H1 (cell line): ENCODE data around the gene KLRK1. TPM values are rescaled to one million over a fixed set of nuclear protein-coding genes. Genes with fewer than 3 reads are reported as not detected.

Source experiments
- BACH1 ChIP-seq: IDR thresholded peaks from 2 replicates; pipeline ENCODE4 v1.6.1; 2012; ENCODE audit warnings: low read length, improper control_type of control experiment
- BRCA1 ChIP-seq: IDR thresholded peaks from 2 replicates; pipeline ENCODE4 v1.6.1; 2012; ENCODE audit warnings: low read depth, low read length, improper control_type of control experiment
- CBX8 ChIP-seq: fragments of 300-800, 300-1000 bp; sonication (generic); IDR thresholded peaks from 2 replicates; pipeline ENCODE4 v1.7.1; 2016; ENCODE audit warnings: low read depth, low read length, borderline replicate concordance
- HDAC2 ChIP-seq, 2 experiments: fragments of 300-600 bp in 1 of 2; sonication (generic) in 1 of 2; IDR thresholded peaks; 2 replicates each; pipeline ENCODE4 v1.6.1; 2011 to 2012; ENCODE audit warnings: low read depth in 2 of 2, low read length in 2 of 2, mild to moderate bottlenecking in 2 of 2, moderate library complexity in 2 of 2, borderline replicate concordance in 1 of 2, inconsistent platforms in 1 of 2
- SP2 ChIP-seq: IDR thresholded peaks from 2 replicates; pipeline ENCODE4 v1.6.1; 2012; ENCODE audit warnings: mild to moderate bottlenecking, low read length, inconsistent platforms
- SUZ12 ChIP-seq: fragments of 200-600 bp; sonication (generic); IDR thresholded peaks from 2 replicates; pipeline ENCODE4 v1.6.1; 2012; ENCODE audit warnings: mild to moderate bottlenecking, inconsistent platforms, low read length, moderate library complexity, mixed read lengths
- TBP ChIP-seq: IDR thresholded peaks from 2 replicates; pipeline ENCODE4 v1.6.1; 2011; ENCODE audit warnings: low read depth, low read length, improper control_type of control experiment
- polyA plus RNA-seq, 7 experiments: library from polyadenylated mRNA; depleted of rRNA in 3 of 7; stranded (reverse) in 5 of 7; unstranded in 2 of 7; fragments of >200 nt in 5 of 7; fragments of 200-250 nt in 2 of 7; gene quantifications; 1 replicate in 5 of 7; 2 replicates in 1 of 7; 4 replicates in 1 of 7; pipeline versions ENCODE4 v1.2.1 to v1.2.3, GENCODE V29; 2011 to 2013; ENCODE audit warnings: missing spikeins in 2 of 7, mixed read lengths in 2 of 7
- total RNA-seq: library from RNA; stranded (reverse); fragmentation: NEBNext Ultra II Directional; extraction: Animal tissue kit (Norgen Biotek cat#: 25700); gene quantifications from 2 replicates; pipeline ENCODE4 v1.2.1, GENCODE V29; 2021
- TF ChIP-seq, protein P1 (sequence below): fragments of 300-600 bp; sonication (generic); IDR thresholded peaks from 2 replicates; pipeline ENCODE4 v1.7.1; 2012; ENCODE audit warnings: low read length, moderate library complexity, mild to moderate bottlenecking, inconsistent platforms; ENCODE audit not compliant: insufficient replicate concordance

Gene KLRK1
- total and polyA plus RNA-seq, 2 of the 8 experiments (the other 6 are each of a cell fraction or from before 2014, with no cell fraction given), result not detected

DNA sequence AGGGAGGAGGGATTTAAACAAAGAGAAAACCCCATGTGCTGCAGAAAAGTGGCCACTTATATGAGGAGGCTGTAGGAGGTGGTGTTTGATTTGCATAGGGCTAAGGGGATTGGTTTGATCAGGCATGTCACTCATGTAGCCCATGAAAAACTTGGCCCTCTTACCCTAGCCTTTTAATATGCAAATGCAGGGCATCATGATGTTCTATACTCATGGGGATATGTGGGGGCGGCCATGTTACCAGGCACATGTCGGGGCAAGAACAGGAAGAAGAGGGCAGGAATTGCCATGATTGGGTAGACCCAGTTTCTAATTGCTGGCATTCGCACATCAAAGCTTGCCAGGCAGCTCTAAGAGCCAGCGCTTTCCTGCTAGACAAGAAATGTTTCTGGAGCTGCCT is 28.8 kb downstream of the KLRK1 start (continued):
- TF ChIP-seq, protein P1, sequence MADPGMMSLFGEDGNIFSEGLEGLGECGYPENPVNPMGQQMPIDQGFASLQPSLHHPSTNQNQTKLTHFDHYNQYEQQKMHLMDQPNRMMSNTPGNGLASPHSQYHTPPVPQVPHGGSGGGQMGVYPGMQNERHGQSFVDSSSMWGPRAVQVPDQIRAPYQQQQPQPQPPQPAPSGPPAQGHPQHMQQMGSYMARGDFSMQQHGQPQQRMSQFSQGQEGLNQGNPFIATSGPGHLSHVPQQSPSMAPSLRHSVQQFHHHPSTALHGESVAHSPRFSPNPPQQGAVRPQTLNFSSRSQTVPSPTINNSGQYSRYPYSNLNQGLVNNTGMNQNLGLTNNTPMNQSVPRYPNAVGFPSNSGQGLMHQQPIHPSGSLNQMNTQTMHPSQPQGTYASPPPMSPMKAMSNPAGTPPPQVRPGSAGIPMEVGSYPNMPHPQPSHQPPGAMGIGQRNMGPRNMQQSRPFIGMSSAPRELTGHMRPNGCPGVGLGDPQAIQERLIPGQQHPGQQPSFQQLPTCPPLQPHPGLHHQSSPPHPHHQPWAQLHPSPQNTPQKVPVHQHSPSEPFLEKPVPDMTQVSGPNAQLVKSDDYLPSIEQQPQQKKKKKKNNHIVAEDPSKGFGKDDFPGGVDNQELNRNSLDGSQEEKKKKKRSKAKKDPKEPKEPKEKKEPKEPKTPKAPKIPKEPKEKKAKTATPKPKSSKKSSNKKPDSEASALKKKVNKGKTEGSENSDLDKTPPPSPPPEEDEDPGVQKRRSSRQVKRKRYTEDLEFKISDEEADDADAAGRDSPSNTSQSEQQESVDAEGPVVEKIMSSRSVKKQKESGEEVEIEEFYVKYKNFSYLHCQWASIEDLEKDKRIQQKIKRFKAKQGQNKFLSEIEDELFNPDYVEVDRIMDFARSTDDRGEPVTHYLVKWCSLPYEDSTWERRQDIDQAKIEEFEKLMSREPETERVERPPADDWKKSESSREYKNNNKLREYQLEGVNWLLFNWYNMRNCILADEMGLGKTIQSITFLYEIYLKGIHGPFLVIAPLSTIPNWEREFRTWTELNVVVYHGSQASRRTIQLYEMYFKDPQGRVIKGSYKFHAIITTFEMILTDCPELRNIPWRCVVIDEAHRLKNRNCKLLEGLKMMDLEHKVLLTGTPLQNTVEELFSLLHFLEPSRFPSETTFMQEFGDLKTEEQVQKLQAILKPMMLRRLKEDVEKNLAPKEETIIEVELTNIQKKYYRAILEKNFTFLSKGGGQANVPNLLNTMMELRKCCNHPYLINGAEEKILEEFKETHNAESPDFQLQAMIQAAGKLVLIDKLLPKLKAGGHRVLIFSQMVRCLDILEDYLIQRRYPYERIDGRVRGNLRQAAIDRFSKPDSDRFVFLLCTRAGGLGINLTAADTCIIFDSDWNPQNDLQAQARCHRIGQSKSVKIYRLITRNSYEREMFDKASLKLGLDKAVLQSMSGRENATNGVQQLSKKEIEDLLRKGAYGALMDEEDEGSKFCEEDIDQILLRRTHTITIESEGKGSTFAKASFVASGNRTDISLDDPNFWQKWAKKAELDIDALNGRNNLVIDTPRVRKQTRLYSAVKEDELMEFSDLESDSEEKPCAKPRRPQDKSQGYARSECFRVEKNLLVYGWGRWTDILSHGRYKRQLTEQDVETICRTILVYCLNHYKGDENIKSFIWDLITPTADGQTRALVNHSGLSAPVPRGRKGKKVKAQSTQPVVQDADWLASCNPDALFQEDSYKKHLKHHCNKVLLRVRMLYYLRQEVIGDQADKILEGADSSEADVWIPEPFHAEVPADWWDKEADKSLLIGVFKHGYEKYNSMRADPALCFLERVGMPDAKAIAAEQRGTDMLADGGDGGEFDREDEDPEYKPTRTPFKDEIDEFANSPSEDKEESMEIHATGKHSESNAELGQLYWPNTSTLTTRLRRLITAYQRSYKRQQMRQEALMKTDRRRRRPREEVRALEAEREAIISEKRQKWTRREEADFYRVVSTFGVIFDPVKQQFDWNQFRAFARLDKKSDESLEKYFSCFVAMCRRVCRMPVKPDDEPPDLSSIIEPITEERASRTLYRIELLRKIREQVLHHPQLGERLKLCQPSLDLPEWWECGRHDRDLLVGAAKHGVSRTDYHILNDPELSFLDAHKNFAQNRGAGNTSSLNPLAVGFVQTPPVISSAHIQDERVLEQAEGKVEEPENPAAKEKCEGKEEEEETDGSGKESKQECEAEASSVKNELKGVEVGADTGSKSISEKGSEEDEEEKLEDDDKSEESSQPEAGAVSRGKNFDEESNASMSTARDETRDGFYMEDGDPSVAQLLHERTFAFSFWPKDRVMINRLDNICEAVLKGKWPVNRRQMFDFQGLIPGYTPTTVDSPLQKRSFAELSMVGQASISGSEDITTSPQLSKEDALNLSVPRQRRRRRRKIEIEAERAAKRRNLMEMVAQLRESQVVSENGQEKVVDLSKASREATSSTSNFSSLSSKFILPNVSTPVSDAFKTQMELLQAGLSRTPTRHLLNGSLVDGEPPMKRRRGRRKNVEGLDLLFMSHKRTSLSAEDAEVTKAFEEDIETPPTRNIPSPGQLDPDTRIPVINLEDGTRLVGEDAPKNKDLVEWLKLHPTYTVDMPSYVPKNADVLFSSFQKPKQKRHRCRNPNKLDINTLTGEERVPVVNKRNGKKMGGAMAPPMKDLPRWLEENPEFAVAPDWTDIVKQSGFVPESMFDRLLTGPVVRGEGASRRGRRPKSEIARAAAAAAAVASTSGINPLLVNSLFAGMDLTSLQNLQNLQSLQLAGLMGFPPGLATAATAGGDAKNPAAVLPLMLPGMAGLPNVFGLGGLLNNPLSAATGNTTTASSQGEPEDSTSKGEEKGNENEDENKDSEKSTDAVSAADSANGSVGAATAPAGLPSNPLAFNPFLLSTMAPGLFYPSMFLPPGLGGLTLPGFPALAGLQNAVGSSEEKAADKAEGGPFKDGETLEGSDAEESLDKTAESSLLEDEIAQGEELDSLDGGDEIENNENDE, result no peak
- TF ChIP-seq HDAC2 (IDR thresholded peaks at IDR 0.05; ENCODE audit: borderline replicate concordance in 1 of 2, low read depth in 2 of 2, low read length in 2 of 2) (no peak), SUZ12 (no peak), TBP (0 out of 2 replicates have a peak, but pooled peaks have one; percentile 11), BACH1 (no peak), SP2 (no peak), CBX8 (no peak), BRCA1 (no peak)
